Upper lobe of left lung (tissue), 6 donors: ENCODE results near the gene LASP1. TPM values are rescaled to one million over a fixed set of nuclear protein-coding genes. Genes with fewer than 3 reads are reported as not detected.

Experiments
- ATAC-seq, 2 donors: fragments of 200-7000 bp; cut with Tn5 transposase; one replicate each; pipeline ENCODE4 v1.9.1; 2022; ENCODE audit warnings: mild to moderate bottlenecking in 2 of 2, moderate library complexity in 2 of 2; ENCODE audit not compliant: low FRiP score in 2 of 2
- DNase-seq, 2 donors: peaks; one replicate each; pipeline ENCODE4 v3.0.0-alpha.2; 2019 to 2020
- H3K27ac ChIP-seq, 4 donors: fragments of 200-600 bp; sonication (generic); one replicate each; pipeline ENCODE4 v1.5.1; 2016 to 2019
- H3K27me3 ChIP-seq, 4 donors: fragments of 200-600 bp; sonication (generic); one replicate each; pipeline ENCODE4 v1.5.1; 2017 to 2019
- H3K36me3 ChIP-seq, 4 donors: fragments of 200-600 bp; sonication (generic); one replicate each; pipeline ENCODE4 v1.5.1; 2016 to 2019
- H3K4me1 ChIP-seq, 4 donors: fragments of 200-600 bp; sonication (generic); one replicate each; pipeline ENCODE4 v1.5.1; 2018 to 2019
- H3K4me3 ChIP-seq, 4 donors: fragments of 200-600 bp; sonication (generic); one replicate each; pipeline ENCODE4 v1.5.1; 2017 to 2019; ENCODE audit warnings: mild to moderate bottlenecking in 2 of 4, moderate library complexity in 1 of 4
- H3K9me3 ChIP-seq, 4 donors: fragments of 200-600 bp; sonication (generic); one replicate each; pipeline ENCODE4 v1.5.1; 2018 to 2019
- CTCF ChIP-seq, 6 experiments: fragments of 450-650 bp in 4 of 6; fragments of 200-600 bp in 2 of 6; sonication (generic) in 2 of 6; IDR thresholded peaks; one replicate each; pipeline ENCODE4 v1.5.1; 2016 to 2019; ENCODE audit warnings: antibody characterized with exemption in 6 of 6
- EP300 ChIP-seq, 4 donors: sonication (generic); formaldehyde crosslinking; IDR thresholded peaks; one replicate each; pipeline ENCODE4 v1.5.1; 2017; ENCODE audit warnings: antibody characterized with exemption in 4 of 4, control low read depth in 2 of 4
- POLR2A ChIP-seq, 4 donors: fragments of 450-650 bp; IDR thresholded peaks; one replicate each; pipeline ENCODE4 v1.5.1; 2016 to 2017; ENCODE audit warnings: antibody characterized with exemption in 4 of 4, mild to moderate bottlenecking in 2 of 4
- POLR2AphosphoS5 ChIP-seq, 2 donors: sonication (generic); formaldehyde crosslinking; IDR thresholded peaks; one replicate each; pipeline ENCODE4 v1.5.1; 2017; ENCODE audit warnings: antibody characterized with exemption in 2 of 2
- WGBS, 2 donors: methylation state at CpG; one replicate each; pipeline ENCODE4 v1.1.5; 2017 to 2018; 5-methylcytosine and 5-hydroxymethylcytosine counted together
- total RNA-seq, 6 donors: library from RNA; depleted of rRNA in 4 of 6; stranded (reverse); fragments of >200 nt in 4 of 6; gene quantifications; one replicate each; pipeline versions ENCODE4 v1.1.0 to v1.2.1, GENCODE V29; 2016 to 2021
- donor health status: DM: no; HTN: no; CAD: no; lungs with moderate emphysema.
- donor health status: DM: no; HTN: yes; CAD: no; lungs with severe emphysema.

LASP1 gene
- total RNA-seq, 6 donors from 2014 or later = 97.9 to 168 (median 149) TPM

DNA sequence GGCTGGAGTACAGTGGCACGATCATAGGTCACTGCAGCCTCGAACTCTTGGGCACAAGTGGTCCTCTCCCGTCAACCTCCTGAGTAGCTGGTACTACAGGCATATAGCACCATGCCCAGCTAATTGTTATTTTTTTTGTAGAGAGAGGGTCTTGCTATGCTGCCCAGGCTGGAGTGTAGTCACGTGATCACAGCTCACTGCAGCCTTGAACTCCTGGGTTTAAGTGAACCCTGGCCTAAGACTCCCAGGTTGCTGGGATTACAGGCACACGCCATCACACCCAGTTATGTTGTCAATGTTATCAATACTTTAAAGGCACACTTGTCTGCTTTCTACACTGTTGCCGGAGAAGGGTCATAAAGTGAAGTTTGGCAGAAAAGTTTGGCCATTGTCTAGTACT is 33.5 kb downstream of the LASP1 start:
- Histone ChIP-seq H3K27ac (peak overlapping the region in 1 of 4 donors; percentile 84), H3K36me3 (peaks cover 0 to 50% (median 22%) of the 10 kb centered on the region in 4 donors), H3K4me1 (peaks cover 73 to 77% (median 74%) of the 10 kb centered on the region in 4 donors), H3K9me3 (no peaks in the 10 kb centered on the region), H3K27me3 (no peaks in the 10 kb centered on the region), H3K4me3 (no peak overlapping the region)
- ATAC-seq (no peak), DNase-seq (no peak)
- TF ChIP-seq CTCF (IDR thresholded peaks at IDR 0.05) (no peak), EP300 (IDR thresholded peaks at IDR 0.05) (no peak), POLR2A (IDR thresholded peaks at IDR 0.05) (no peak), POLR2AphosphoS5 (IDR thresholded peaks at IDR 0.05) (no peak)
- 93 to 94% methylated on average over 6 of the region's 6 CpGs for WGBS, 2 donors

- TF ChIP-seq POLR2A (IDR thresholded peaks at IDR 0.05) = no peak
- TF ChIP-seq EP300 (IDR thresholded peaks at IDR 0.05) = no peak
- no peak for TF ChIP-seq POLR2AphosphoS5 (IDR thresholded peaks at IDR 0.05)
- TF ChIP-seq CTCF (IDR thresholded peaks at IDR 0.05) = no peak
- no peak for DNase-seq
- H3K9me3 ChIP-seq = no peaks in the 10 kb centered on the region
- no peak for ATAC-seq
- 98% methylated on average over 3 of the region's 3 CpGs for WGBS, 2 donors
- H3K27ac ChIP-seq = no peak overlapping the region
- H3K27me3 ChIP-seq = no peaks in the 10 kb centered on the region
- peaks cover 0 to 39% (median 14%) of the 10 kb centered on the region in 4 donors for H3K36me3 ChIP-seq
- H3K4me3 ChIP-seq = no peak overlapping the region
- H3K4me1 ChIP-seq = peaks cover 65 to 77% (median 70%) of the 10 kb centered on the region in 4 donors
Measured at GRCh38 chr17:38904892-38905291, 35.0 kb downstream of the LASP1 start.

DNA sequence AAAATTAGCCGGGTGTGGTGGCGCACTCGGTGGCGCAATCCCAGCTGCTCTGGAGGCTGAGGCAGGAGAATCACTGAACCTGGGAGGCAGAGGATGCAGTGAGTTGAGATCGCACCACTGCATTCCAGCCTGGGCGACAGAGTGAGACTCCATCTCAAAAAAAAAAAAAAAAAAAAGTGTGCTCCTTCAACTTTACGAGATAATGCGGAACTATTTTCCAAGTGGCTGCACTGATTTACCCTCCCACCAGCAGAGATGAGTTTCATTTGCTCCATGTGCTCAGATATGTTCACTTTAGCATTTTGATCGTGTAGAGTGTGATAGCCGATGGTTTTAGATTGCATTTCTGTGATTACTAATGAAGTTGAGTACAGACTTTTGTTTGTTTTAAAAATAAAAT is 35.5 kb downstream of the LASP1 start:
- 96 to 97% methylated on average over 10 of the region's 10 CpGs for WGBS, 2 donors
- Histone ChIP-seq H3K27ac (no peak overlapping the region), H3K4me1 (peaks cover 60 to 73% (median 66%) of the 10 kb centered on the region in 4 donors), H3K36me3 (peaks cover 0 to 43% (median 14%) of the 10 kb centered on the region in 4 donors), H3K27me3 (no peaks in the 10 kb centered on the region), H3K9me3 (no peaks in the 10 kb centered on the region), H3K4me3 (no peak overlapping the region)
- DNase-seq (no peak), ATAC-seq (no peak)
- no peak for TF ChIP-seq POLR2A (IDR thresholded peaks at IDR 0.05)
- no peak for TF ChIP-seq POLR2AphosphoS5 (IDR thresholded peaks at IDR 0.05)
- TF ChIP-seq EP300 (IDR thresholded peaks at IDR 0.05) = no peak
- no peak for TF ChIP-seq CTCF (IDR thresholded peaks at IDR 0.05)

GRCh38 chr17:38906460-38907228 is 36.8 kb downstream of the LASP1 start:
- TF ChIP-seq POLR2AphosphoS5 (IDR thresholded peaks at IDR 0.05) (no peak), EP300 (IDR thresholded peaks at IDR 0.05) (no peak), POLR2A (IDR thresholded peaks at IDR 0.05) (no peak), CTCF (IDR thresholded peaks at IDR 0.05) (no peak)
- Histone ChIP-seq H3K9me3 (no peaks in the 10 kb centered on the region), H3K27me3 (no peaks in the 10 kb centered on the region), H3K4me1 (peaks cover 55 to 68% (median 60%) of the 10 kb centered on the region in 4 donors), H3K36me3 (peaks cover 0 to 53% (median 18%) of the 10 kb centered on the region in 4 donors), H3K27ac (peak overlapping the region in 3 of 4 donors; percentile 52 to 72 (median 60)), H3K4me3 (no peak overlapping the region)
- DNase-seq (no peak), ATAC-seq (peak; percentile 25 to 32)
- 74 to 76% methylated on average over 6 to 7 of the region's 7 CpGs for WGBS, 2 donors
